GM19240 (cell line): ENCODE results near the gene BCL2L13.

Experiments used
- DNase-seq: peaks from one replicate; pipeline ENCODE4 v3.0.0; 2011; ENCODE audit warnings: low spot score; ENCODE audit not compliant: insufficient read length

The BCL2L13 gene

GRCh38 chr22:17779286-17780115 is 140.9 kb downstream of the BCL2L13 start:
- DNase-seq: peak; percentile 85

DNA sequence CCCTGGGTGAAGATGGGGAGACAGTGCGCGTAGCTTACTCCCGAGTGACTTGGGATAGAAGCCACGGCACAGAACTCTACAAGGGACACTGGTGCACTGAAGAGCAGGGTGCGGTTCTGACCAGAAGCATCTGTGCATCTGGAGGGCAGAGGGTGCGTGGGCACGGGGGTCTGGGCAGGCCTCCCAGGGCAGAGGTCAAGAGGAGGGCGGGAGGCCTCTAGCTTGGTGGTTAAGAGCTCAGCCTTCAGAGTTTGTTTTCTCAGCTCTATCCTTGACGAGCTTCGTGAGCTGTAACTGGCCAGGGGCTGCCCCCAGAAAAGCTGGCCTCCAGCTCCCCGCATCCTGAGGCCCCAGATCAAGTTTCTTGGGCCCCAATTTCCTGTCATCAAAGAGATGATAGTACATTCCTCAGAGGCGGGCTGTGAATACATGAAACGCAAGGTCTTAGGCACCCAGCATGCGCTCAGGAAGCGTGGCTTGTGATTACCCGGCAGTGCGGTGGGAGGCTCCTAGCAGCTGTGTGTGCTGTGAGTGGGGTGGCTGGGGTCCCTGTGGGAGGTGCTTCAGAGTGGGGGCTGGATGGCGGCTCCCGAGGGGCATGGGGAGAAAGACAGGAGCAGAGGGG is 141.7 kb downstream of the BCL2L13 start:
- DNase-seq: no peak
